Fibroblast of villous mesenchyme (primary cell): ENCODE results near the gene SMIM36. TPM values are rescaled to one million over a fixed set of nuclear protein-coding genes. Genes with fewer than 3 reads are reported as not detected.
"Not testable (repeated sequence)": the region's sequence is repeated elsewhere in the genome, so short reads cannot be mapped to it uniquely, and the experiment has no call there.

ENCODE experiments used
- DNase-seq: peaks from one replicate; pipeline ENCODE4 v3.0.0-alpha.2; 2010; ENCODE audit warnings: low read depth
- H3K4me3 ChIP-seq: 2 replicates; pipeline ENCODE4 v1.5.1; 2011; ENCODE audit warnings: low read depth, mild to moderate bottlenecking, low read length
- CTCF ChIP-seq: IDR thresholded peaks from 2 replicates; pipeline ENCODE4 v1.5.1; 2012; ENCODE audit warnings: low read depth, mild to moderate bottlenecking, low read length; ENCODE audit not compliant: insufficient read depth
- total RNA-seq: library from RNA; depleted of rRNA; stranded (reverse); fragments of >200 nt; gene quantifications from 2 replicates; pipeline ENCODE4 v1.2.3, GENCODE V29; 2012

The SMIM36 gene
- total RNA-seq, 1 donor = not detected

GRCh38 chr17:55426851-55427586, 84.2 kb downstream of the SMIM36 start:
- TF ChIP-seq CTCF = no peak
- DNase-seq = peak; percentile 81

GRCh38 chr17:55424893-55425540, 86.2 kb downstream of the SMIM36 start:
- no peak overlapping the region for H3K4me3 ChIP-seq
- no peak for DNase-seq
- no peak for TF ChIP-seq CTCF

More at GRCh38 chr17:55426851-55427586, 84.2 kb downstream of the SMIM36 start:
- H3K4me3 ChIP-seq = no peak overlapping the region

- DNase-seq = no peak
- TF ChIP-seq CTCF = no peak
- no peak overlapping the region for H3K4me3 ChIP-seq
Measured at GRCh38 chr17:55423535-55423934, 87.7 kb downstream of the SMIM36 start.

DNA sequence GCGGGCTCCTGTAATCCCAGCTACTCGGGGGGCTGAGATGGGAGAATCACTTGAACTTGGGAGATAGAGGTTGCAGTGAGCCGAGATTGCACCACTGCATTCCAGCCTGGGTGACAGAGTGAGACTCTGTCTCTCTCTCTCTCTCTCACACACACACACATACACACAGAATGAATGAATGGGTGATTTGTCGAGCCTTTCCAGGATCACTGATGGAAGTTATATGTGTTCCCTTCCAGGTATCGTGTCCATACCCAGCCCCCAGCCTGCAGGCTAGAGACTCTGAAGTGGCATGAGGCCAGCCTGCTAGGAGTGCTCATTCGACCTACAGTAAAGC, 88.5 kb downstream of the SMIM36 start:
- H3K4me3 ChIP-seq = not testable (repeated sequence)

GRCh38 chr17:55421179-55421934, 89.9 kb downstream of the SMIM36 start, which contains the start of gene MMD:
Gene MMD (minus strand): TSS chr17:55421835. CDS start chr17:55421695, 140 bp downstream.
- no peak for TF ChIP-seq CTCF
- peak within 1 kb of the TSS; percentile 76 for H3K4me3 ChIP-seq
- no peak for DNase-seq

More for the DNA sequence above, 88.5 kb downstream of the SMIM36 start:
- DNase-seq = not testable (repeated sequence)

GRCh38 chr17:55420776-55421178, 90.5 kb downstream of the SMIM36 start:
- TF ChIP-seq CTCF = no peak
- peak overlapping the region; percentile 76 for H3K4me3 ChIP-seq
- DNase-seq = peak; percentile 38
